ENCODE measurements around the gene FHOD3.
"Not testable (repeated sequence)": the region's sequence is repeated elsewhere in the genome, so short reads cannot be mapped to it uniquely, and the experiment has no call there.

The FHOD3 gene

GRCh38 chr18:36530676-36531405 lies 233.3 kb downstream of the FHOD3 start:
- no peak for FAIRE-seq

GRCh38 chr18:36531636-36532035 lies 234.1 kb downstream of the FHOD3 start:
- no peak for FAIRE-seq

- no peak for FAIRE-seq
Measured at GRCh38 chr18:36532394-36532793, 234.9 kb downstream of the FHOD3 start.

- FAIRE-seq, result no peak
Measured at GRCh38 chr18:36532815-36533214, 235.3 kb downstream of the FHOD3 start.

GRCh38 chr18:36533446-36534153 lies 236.1 kb downstream of the FHOD3 start:
- no peak for FAIRE-seq

- no peak for FAIRE-seq
Measured at GRCh38 chr18:36534154-36534688, 236.7 kb downstream of the FHOD3 start.

GRCh38 chr18:36535202-36535935 lies 237.9 kb downstream of the FHOD3 start:
- FAIRE-seq, result no peak

- no peak for FAIRE-seq
Measured at GRCh38 chr18:36536426-36536825, 238.9 kb downstream of the FHOD3 start.

GRCh38 chr18:36537289-36537688 lies 239.8 kb downstream of the FHOD3 start:
- no peak for FAIRE-seq

GRCh38 chr18:36539674-36540231 lies 242.2 kb downstream of the FHOD3 start:
- FAIRE-seq, result no peak

GRCh38 chr18:36543030-36543429 lies 245.5 kb downstream of the FHOD3 start:
- FAIRE-seq, result no peak

- no peak for FAIRE-seq
Measured at GRCh38 chr18:36543991-36544725, 246.6 kb downstream of the FHOD3 start.

GRCh38 chr18:36545821-36546427 lies 248.4 kb downstream of the FHOD3 start:
- no peak for FAIRE-seq

GRCh38 chr18:36546876-36547275 lies 249.4 kb downstream of the FHOD3 start:
- FAIRE-seq, result no peak

GRCh38 chr18:36547544-36547943 lies 250.0 kb downstream of the FHOD3 start:
- no peak for FAIRE-seq

GRCh38 chr18:36551274-36551673 lies 253.8 kb downstream of the FHOD3 start:
- not testable (repeated sequence) for FAIRE-seq

- FAIRE-seq, result no peak
Measured at GRCh38 chr18:36558234-36558633, 260.7 kb downstream of the FHOD3 start.

- no peak for FAIRE-seq
Measured at GRCh38 chr18:36559149-36559857, 261.8 kb downstream of the FHOD3 start.

- FAIRE-seq, result no peak
Measured at GRCh38 chr18:36560187-36560586, 262.7 kb downstream of the FHOD3 start.

- no peak for FAIRE-seq
Measured at GRCh38 chr18:36561046-36561445, 263.5 kb downstream of the FHOD3 start.

GRCh38 chr18:36564841-36565240 lies 267.3 kb downstream of the FHOD3 start:
- FAIRE-seq, result no peak

Data from G401.6 (cell line).